GM04503 (cell line): ENCODE results near the gene VAMP3.
A peak's percentile ranks its signal among the peaks of the same experiment; 100 is the strongest.
"Not testable (repeated sequence)": the region's sequence is repeated elsewhere in the genome, so short reads cannot be mapped to it uniquely, and the experiment has no call there.

Experiments used
- DNase-seq: peaks from one replicate; pipeline ENCODE4 v3.0.0-alpha.2; 2012; ENCODE audit warnings: low read depth

Gene VAMP3

GRCh38 chr1:7768583-7768982 lies 2.5 kb upstream of the VAMP3 start:
- no peak for DNase-seq

GRCh38 chr1:7769673-7770412 lies 1.3 kb upstream of the VAMP3 start:
- DNase-seq: no peak

- no peak for DNase-seq
Measured at GRCh38 chr1:7770669-7770996, 463 bp upstream of the VAMP3 start.

- no peak for DNase-seq
Measured at GRCh38 chr1:7771823-7772299, 765 bp downstream of the VAMP3 start.

- DNase-seq: no peak
Measured at GRCh38 chr1:7777591-7777990, 6.5 kb downstream of the VAMP3 start.

- no peak for DNase-seq
Measured at GRCh38 chr1:7778133-7778628, 7.1 kb downstream of the VAMP3 start.

- no peak for DNase-seq
Measured at GRCh38 chr1:7780976-7781375, 9.9 kb downstream of the VAMP3 start.

- no peak for DNase-seq
Measured at GRCh38 chr1:7781501-7781900, 10.4 kb downstream of the VAMP3 start.

- DNase-seq: no peak
Measured at GRCh38 chr1:7781923-7782495, 10.9 kb downstream of the VAMP3 start.

GRCh38 chr1:7783178-7783711 lies 12.1 kb downstream of the VAMP3 start:
- no peak for DNase-seq

GRCh38 chr1:7783826-7784491 lies 12.9 kb downstream of the VAMP3 start, which contains the start of gene PER3:
Gene PER3 (plus strand): TSS chr1:7784291. CDS start chr1:7784878, 587 bp downstream.
- DNase-seq: peak; percentile 72

- DNase-seq: no peak
Measured at GRCh38 chr1:7784492-7785071, 13.5 kb downstream of the VAMP3 start.

GRCh38 chr1:7785108-7785507 lies 14.0 kb downstream of the VAMP3 start:
- no peak for DNase-seq

- no peak for DNase-seq
Measured at GRCh38 chr1:7786795-7787194, 15.7 kb downstream of the VAMP3 start.

GRCh38 chr1:7789828-7790227 lies 18.7 kb downstream of the VAMP3 start:
- DNase-seq: no peak

GRCh38 chr1:7791027-7791426 lies 19.9 kb downstream of the VAMP3 start:
- not testable (repeated sequence) for DNase-seq

- DNase-seq: no peak
Measured at GRCh38 chr1:7795406-7795805, 24.3 kb downstream of the VAMP3 start.

GRCh38 chr1:7805460-7805859 lies 34.4 kb downstream of the VAMP3 start:
- no peak for DNase-seq

- DNase-seq: no peak
Measured at GRCh38 chr1:7808253-7808844, 37.3 kb downstream of the VAMP3 start.

- no peak for DNase-seq
Measured at GRCh38 chr1:7809742-7810141, 38.6 kb downstream of the VAMP3 start.

GRCh38 chr1:7810395-7810794 lies 39.3 kb downstream of the VAMP3 start:
- peak; percentile 52 for DNase-seq

- no peak for DNase-seq
Measured at GRCh38 chr1:7811476-7811875, 40.4 kb downstream of the VAMP3 start.
